Keratinocyte (primary cell): ENCODE results near the gene ALDH3A1.

Experiments used
- EZH2 ChIP-seq: IDR thresholded peaks from one replicate; pipeline ENCODE4 v1.6.1; 2012; ENCODE audit warnings: inconsistent platforms, mild to moderate bottlenecking, low read length, moderate library complexity
- TF ChIP-seq, protein P1 (sequence below), 3 experiments: IDR thresholded peaks in 1 of 3; conservative IDR thresholded peaks in 1 of 3; optimal IDR thresholded peaks in 1 of 3; 2 replicates in 2 of 3; 3 replicates in 1 of 3; pipeline versions ENCODE3 to v1.5.1; 2011; ENCODE audit warnings: low read length in 3 of 3, mild to moderate bottlenecking in 3 of 3, moderate library complexity in 2 of 3, control low read depth in 1 of 3, inconsistent platforms in 1 of 3; ENCODE audit not compliant: insufficient read depth in 2 of 3; ENCODE audit errors: extremely low read depth in 1 of 3

DNA sequence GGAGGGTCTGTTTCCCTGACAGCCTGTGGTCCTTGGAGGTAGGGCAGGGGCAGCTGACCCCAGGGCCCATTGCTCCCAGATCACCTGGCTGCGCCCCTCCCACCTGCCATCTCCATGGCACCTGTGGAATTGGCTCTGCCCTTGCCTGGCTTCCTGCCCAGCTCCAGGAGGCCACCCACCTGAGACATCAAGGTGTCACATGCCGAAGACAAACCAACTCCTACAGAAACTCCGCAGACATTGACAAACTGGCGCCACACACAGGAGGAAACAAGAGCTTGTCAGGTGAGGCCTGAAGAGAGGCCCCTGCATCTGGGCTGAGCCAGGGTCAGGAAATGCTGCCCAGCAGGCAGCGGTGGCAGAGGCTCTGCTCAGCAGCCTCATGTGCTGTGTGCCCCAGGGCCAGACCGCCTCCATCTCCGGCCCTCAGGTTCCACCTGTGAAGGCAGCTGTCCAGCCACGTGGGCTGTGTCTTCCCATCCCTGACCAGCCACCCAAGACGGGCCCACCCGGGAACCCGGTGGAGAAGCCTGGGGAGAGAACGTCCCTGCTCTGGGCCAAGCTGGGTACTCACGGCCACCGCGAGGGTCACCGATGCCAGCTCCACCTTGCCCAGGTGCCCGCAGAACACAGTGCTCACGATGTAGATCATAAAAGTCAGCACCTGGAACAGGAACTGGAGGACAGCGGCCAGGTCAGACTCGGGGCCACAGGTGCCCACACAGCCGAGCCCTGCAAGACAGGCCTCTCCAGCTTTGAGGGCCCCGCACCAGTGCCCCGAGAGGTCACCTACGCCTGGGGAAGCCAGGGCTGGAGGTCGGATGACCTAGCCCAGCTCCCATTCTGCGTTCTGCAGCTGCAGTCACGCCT, 33.3 kb downstream of the ALDH3A1 start:
- TF ChIP-seq, protein P1, sequence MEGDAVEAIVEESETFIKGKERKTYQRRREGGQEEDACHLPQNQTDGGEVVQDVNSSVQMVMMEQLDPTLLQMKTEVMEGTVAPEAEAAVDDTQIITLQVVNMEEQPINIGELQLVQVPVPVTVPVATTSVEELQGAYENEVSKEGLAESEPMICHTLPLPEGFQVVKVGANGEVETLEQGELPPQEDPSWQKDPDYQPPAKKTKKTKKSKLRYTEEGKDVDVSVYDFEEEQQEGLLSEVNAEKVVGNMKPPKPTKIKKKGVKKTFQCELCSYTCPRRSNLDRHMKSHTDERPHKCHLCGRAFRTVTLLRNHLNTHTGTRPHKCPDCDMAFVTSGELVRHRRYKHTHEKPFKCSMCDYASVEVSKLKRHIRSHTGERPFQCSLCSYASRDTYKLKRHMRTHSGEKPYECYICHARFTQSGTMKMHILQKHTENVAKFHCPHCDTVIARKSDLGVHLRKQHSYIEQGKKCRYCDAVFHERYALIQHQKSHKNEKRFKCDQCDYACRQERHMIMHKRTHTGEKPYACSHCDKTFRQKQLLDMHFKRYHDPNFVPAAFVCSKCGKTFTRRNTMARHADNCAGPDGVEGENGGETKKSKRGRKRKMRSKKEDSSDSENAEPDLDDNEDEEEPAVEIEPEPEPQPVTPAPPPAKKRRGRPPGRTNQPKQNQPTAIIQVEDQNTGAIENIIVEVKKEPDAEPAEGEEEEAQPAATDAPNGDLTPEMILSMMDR (optimal IDR thresholded peaks at IDR 0.05 in 1 of 3, IDR thresholded peaks at IDR 0.05 in 1 of 3, conservative IDR thresholded peaks at IDR 0.05 in 1 of 3; ENCODE audit: extremely low read depth in 1 of 3, insufficient read depth in 2 of 3, low read length in 3 of 3) = no peak
- TF ChIP-seq EZH2 = no peak
